GM21576 (cell line): ENCODE measurements around the gene DMBX1.

Source experiments
- ATAC-seq: cut with Tn5 transposase; IDR thresholded peaks from one replicate; pipeline ENCODE4 v1.9.1; 2021; ENCODE audit warnings: mild to moderate bottlenecking, moderate library complexity; ENCODE audit not compliant: unreplicated experiment

The DMBX1 gene

GRCh38 chr1:46480959-46481646, 8.5 kb upstream of the DMBX1 start:
- ATAC-seq: no peak

- ATAC-seq: no peak
These were observed 7.7 kb upstream of the DMBX1 start for GRCh38 chr1:46481961-46482360.

GRCh38 chr1:46483589-46483988, 6.0 kb upstream of the DMBX1 start:
- no peak for ATAC-seq

- no peak for ATAC-seq
These were observed 4.7 kb upstream of the DMBX1 start for GRCh38 chr1:46484783-46485490.

DNA sequence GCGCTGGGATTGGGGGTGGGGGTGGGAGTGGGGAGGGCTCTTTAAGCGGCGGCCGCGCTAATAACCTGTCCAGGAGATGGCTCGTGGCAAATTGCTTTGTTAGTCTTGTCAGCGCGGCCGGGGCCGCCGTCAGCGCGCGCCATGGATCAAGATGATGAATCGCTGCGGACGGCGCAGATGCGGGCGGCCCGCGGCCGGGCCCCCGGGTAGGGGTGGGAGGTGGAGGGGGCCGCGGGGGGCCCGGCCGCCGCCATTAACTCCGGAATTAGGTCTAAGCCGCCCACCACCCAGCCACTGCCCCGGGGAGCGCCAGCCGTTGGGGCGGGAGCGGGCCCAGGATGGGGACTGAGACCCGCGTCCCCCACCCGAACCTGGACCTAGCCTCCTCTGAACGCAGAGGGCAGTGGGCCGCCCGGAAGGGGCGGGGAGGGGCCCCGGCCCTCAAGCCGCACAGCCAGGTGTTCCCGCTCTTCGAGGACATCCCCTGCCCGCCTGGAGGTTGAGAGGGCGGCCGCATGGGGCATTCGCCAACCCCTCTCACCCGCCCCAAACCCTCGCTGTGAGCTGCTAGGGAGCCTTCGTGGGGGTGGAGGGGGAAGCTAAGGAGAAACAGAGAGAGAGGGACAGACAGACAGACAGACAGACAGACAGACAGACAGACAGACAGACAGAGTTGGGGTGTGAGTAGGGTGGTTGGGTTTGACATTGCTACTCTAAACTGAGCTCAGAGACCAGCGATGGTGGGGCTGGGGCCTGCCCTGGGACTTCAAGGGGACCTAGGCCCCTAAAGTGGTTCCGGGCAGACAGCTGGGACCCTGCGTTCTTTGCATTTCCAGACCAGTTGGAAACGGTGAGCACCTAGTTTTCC, 3.8 kb upstream of the DMBX1 start:
- no peak for ATAC-seq

- ATAC-seq: no peak
These were observed 3.1 kb upstream of the DMBX1 start for GRCh38 chr1:46486432-46487015.

GRCh38 chr1:46487818-46488218, 1.8 kb upstream of the DMBX1 start:
- no peak for ATAC-seq

DNA sequence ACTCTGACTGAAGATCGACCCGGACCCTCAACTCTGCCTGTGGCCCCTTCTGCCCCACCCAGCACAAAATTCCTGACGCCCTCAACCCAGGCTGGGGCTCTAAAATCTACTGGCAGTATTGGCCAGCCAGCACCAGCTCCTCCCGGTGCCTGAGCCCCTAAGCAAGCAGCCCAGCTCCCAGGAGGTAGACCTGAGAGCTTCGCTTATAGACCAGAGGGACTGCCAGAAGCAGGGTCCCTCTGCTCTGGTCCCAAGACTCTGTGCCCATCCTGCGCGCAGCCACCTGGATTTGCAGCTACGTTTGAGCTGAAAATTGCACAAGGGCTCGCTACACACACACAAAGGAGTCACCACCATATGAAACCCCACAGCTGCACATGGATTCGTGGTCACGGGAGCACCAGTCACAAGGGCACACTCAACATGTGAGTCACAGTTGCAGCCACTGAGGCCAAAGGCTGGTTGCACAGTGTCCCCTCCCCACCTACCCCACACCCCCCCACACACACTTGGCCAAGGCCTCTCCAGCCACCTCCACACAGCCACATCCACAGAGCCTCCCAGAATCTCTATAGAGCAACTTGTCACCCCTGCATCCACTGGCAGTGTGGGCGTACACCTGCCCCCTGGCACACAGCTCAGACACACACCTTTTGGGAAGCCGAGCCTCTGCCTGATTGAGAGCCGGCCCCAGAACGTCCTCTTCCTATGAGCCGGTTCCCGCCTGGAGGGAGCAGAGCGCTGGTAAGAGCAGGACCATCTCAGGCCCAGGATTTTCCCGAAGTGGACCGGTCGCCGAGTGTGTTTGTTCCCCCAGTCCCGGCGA, 1.1 kb upstream of the DMBX1 start:
- no peak for ATAC-seq

DNA sequence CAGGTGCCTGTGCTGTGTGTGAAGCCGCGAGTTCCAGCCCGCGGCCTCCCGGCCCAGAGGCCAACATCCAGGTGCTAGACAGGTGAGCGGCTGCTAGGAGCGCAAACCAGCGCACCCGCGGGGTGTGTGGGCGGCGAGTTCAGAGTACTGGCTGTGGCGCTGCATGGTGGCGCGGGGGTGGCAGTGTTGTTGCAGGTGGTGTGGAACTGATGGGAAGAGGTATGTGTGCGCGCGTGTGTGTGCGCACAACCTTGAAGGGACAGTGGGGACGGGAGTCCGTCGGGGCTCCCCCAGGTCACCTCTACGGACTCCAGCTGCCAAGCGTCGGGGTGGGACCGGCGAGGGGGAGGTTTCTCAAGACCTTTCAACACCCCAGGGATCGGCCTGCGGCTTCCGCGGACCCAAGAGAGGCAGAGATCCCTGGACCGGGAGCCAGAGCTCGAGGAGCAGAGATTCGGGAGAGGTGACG, 433 bp upstream of the DMBX1 start:
- ATAC-seq: no peak

DNA sequence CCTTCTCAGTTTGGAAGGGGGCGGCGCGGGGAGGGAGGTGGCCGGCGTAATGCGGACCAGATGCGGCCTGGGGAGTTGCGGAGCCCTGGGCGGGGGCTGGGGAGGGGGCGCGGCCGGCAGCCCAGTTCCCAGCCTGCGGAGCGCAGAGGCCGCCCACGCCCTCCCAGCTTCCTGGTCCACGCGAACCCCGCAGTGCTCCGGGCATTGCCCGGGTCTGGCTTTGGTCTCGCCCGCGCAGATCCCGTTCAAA, 695 bp downstream of the DMBX1 start:
- ATAC-seq: no peak

DNA sequence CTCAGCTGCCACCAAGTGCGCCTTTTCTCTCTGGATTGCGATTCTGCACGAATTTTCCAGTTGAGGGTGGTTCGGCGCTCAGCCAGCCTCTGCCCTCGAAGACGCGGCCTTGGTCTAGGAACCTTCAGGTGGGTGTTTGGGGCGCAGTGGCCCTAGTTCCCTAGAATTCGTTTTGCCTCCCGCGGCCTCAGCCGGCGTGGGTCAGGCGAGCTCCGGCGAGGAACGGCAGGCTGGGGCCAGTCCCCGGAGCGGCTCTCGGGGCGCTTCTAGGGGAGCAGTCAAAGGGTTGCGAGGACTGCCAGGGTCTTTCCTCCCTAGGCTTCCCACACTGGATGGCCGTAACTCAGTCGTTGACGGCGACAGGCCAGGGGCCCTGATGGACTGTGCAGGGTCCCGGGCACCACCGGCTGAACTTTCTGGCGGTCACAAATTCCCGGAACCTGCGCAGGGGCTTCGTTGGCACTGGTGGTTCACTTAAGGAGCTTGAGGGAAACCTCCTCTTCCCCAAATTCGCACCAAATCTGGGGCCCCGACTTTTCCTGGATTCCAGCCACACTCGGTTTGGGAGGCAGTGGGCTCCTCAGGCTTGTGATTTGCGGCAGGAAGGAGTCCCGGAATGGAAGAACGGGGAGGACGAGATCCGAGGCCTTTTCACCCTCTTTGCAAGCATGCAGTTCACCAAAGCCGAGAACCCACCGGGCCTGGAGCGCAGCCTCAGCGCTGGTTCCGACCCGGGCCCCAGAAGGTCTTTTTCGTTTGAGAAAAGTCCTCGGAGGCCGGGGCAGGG, 1.2 kb downstream of the DMBX1 start:
- no peak for ATAC-seq

DNA sequence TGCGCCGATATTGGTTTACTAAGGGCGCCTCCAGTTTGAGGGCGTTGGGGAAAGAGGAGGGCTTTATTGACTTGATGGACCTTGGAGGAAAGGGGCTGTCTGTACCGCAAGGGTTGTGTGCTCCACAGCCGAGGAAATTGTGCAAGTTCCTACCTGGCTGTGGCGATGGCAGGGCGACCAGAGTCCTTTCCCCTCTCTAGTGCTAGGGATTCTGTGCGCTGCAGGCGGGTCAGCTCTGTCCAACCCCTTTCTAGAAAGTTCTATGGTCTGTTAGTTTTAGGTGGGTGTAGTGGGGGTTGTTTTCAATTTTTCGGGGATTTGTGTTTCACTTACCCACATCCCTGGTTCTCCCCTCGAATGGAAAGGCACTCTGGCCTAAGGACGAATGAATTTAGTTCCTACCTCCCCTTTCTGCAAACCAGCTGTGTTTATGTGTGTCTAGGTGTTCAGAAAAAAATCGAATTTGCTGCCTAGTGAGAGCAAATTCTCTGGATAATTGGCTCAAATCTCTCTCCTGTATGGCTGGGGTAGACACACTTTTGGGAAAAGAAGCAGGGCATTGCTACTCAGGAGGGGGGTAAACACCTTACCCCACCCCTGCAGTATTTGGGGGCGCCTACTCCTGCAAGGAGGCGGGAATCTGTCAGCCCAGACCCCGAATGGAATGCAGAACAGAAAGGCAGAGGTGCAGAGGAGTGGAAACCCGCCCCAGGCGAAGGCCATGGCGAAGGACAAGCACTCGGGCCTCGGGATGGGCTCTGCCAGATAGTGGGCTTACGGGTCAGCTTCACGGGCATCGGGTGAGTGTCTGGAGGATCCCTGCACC, 2.0 kb downstream of the DMBX1 start:
- ATAC-seq: no peak

DNA sequence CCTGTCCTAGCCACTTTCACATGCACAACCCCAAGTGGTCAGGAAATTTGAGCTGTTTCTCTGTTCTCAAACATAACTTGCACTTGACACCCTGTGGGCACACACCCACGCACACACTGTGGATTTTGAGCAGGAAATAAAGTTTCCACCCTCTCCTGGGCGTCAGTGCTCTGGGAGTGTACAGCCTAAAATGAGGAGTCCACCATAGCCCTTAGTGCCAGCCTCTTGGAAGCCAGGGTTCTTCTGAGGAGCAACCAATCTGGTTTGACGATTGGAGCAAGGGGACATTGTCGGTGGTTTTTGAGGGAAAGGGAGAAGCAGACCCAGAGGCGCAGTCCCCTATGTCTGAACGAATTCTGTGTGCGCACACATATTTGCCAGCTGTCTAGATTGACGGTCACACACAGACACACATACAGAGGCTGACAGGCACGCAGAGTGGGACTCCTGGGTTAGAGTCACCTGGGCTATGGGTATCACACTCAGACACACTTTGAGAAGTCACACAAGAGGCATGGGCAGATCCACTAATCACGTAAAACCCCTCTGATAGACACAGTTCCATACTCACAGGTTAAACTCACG, 2.7 kb downstream of the DMBX1 start:
- ATAC-seq: no peak

- no peak for ATAC-seq
These were observed 3.2 kb downstream of the DMBX1 start for GRCh38 chr1:46492871-46493270.

- ATAC-seq: no peak
These were observed 3.8 kb downstream of the DMBX1 start for GRCh38 chr1:46493316-46494032.

GRCh38 chr1:46494910-46495309, 5.3 kb downstream of the DMBX1 start:
- ATAC-seq: no peak

GRCh38 chr1:46495778-46496177, 6.1 kb downstream of the DMBX1 start:
- no peak for ATAC-seq

GRCh38 chr1:46496505-46496904, 6.9 kb downstream of the DMBX1 start:
- no peak for ATAC-seq
